Transverse colon (tissue), 4 donors: Measurements from ENCODE around the gene CEP78. TPM values are rescaled to one million over a fixed set of nuclear protein-coding genes. Genes with fewer than 3 reads are reported as not detected.

Experiments used
- DNase-seq: peaks from one replicate; pipeline ENCODE4 v3.0.0-alpha.2; 2019
- H3K27ac ChIP-seq, 4 donors: fragments of 200-600 bp; sonication (generic); 2 replicates each; pipeline ENCODE4 v1.5.1; 2016 to 2018; ENCODE audit warnings: inconsistent platforms in 4 of 4
- H3K27me3 ChIP-seq: fragments of 200-600 bp; sonication (generic); 2 replicates; pipeline ENCODE4 v1.5.1; 2017; ENCODE audit warnings: inconsistent platforms
- H3K36me3 ChIP-seq, 4 donors: fragments of 200-600 bp; sonication (generic); 2 replicates each; pipeline ENCODE4 v1.5.1; 2017 to 2019; ENCODE audit warnings: inconsistent platforms in 4 of 4
- H3K4me1 ChIP-seq, 4 donors: fragments of 200-600 bp; sonication (generic); 2 replicates each; pipeline ENCODE4 v1.5.1; 2017 to 2020; ENCODE audit warnings: inconsistent platforms in 4 of 4
- H3K4me3 ChIP-seq, 4 donors: fragments of 200-600 bp; sonication (generic); 1 replicate in 1 of 4; 2 replicates in 3 of 4; pipeline versions ENCODE4 v1.5.1 to v1.6.1; 2017 to 2019; ENCODE audit warnings: inconsistent platforms in 4 of 4
- H3K9me3 ChIP-seq, 2 donors: fragments of 200-600 bp; sonication (generic); 2 replicates each; pipeline ENCODE4 v1.5.1; 2017 to 2019; ENCODE audit warnings: inconsistent platforms in 2 of 2
- EP300 ChIP-seq: sonication (generic); formaldehyde crosslinking; IDR thresholded peaks from one replicate; pipeline ENCODE4 v1.6.1; 2017; ENCODE audit warnings: antibody characterized with exemption, low read depth
- POLR2A ChIP-seq: fragments of 450-650 bp; IDR thresholded peaks from one replicate; pipeline ENCODE4 v1.6.1; 2016; ENCODE audit warnings: antibody characterized with exemption, mild to moderate bottlenecking, moderate library complexity
- POLR2AphosphoS5 ChIP-seq, 3 donors: sonication (generic); formaldehyde crosslinking; IDR thresholded peaks; one replicate each; pipeline ENCODE4 v1.6.1; 2016; ENCODE audit warnings: antibody characterized with exemption in 3 of 3
- WGBS, 2 donors: methylation state at CpG; one replicate each; pipeline ENCODE4 v1.1.5; 2018; ENCODE audit warnings: low coverage in 1 of 2; 5-methylcytosine and 5-hydroxymethylcytosine counted together
- in situ Hi-C, 4 donors: fragments of 200-750 bp; cut with MboI; loops; one replicate each; pipeline versions ENCODE4 v1.15.0 to v1.15.1; 2017; ENCODE audit warnings: low sequenced_read_pairs in 3 of 4, low pct_ligation_motif_present in 1 of 4, low pct_unique_long_range_greater_than_20kb in 1 of 4
- intact Hi-C: fragments of 100-400 bp; cut with DNase I; formaldehyde crosslinking; loops from one replicate; pipeline ENCODE4 v1.15.1; 2023; ENCODE audit warnings: low total_unique reads
- total RNA-seq, 4 donors: library from RNA; depleted of rRNA; stranded (reverse); fragments of >200 nt; gene quantifications; one replicate each; pipeline ENCODE4 v1.1.0, GENCODE V29; 2016
- TF ChIP-seq, protein P1 (sequence below), 5 experiments: fragments of 200-600 bp in 3 of 5; fragments of 450-650 bp in 2 of 5; sonication (generic) in 3 of 5; IDR thresholded peaks; 1 replicate in 2 of 5; 2 replicates in 3 of 5; pipeline ENCODE4 v1.5.1; 2016 to 2017; ENCODE audit warnings: antibody characterized with exemption in 5 of 5, inconsistent platforms in 3 of 5, mild to moderate bottlenecking in 2 of 5, moderate library complexity in 1 of 5

The CEP78 gene
- total RNA-seq, 4 donors from 2014 or later: 2.6 to 7.3 (median 4.3) TPM

DNA sequence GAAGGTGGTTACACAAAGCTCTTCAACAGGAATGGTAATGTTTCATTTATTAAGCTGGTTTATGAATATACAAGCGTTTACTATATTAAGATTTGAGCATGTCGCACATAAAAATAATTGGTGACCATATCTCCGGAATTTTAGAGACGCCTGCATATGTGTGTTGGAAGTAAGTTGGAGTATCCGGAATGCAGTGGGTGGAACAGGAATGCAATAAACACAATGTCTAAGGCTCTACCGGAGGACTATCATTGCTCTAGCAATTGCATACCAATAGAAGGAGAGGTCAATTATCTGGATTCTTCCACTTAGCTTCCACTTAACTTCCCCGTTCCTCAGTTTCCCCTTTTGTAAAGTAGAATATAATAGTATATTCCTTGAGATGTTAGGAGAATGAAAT lies 1.1 kb upstream of the CEP78 start:
- 44 to 60% methylated on average over 7 of the region's 7 CpGs for WGBS, 2 donors
- H3K27ac ChIP-seq: peak overlapping the region in 1 of 4 donors; percentile 88

DNA sequence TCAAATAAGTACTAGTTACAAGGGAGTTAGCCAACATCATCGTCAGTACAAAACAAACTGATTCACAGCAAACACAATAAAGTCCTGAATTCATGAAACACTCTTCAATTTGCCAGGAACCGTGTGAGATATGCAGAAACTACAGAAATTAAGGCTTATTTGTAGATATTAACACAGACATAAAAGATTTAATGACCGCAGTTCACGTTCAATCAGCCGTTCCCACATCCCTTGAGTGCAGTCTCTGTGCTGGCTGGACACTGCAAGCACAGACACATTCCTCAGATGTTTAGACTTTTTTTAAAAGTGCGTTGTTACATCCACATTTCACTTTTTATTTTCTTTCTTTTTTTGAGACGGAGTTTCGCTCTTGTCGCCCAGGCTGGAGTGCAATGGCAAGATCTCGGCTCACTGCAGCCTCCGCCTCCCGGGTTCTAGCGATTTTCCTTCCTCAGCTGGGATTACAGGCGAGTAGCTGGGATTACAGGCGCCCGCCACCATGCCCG lies 566 bp upstream of the CEP78 start:
- H3K4me3 ChIP-seq: peak overlapping the region; percentile 73 to 87 (median 76)
- peak overlapping the region; percentile 81 to 91 (median 88) for H3K27ac ChIP-seq
- H3K9me3 ChIP-seq: no peaks in the 10 kb centered on the region
- no peak for DNase-seq
- in situ Hi-C loops: no loop called here
- intact Hi-C loops: no loop called here
- no peaks in the 10 kb centered on the region for H3K36me3 ChIP-seq
- WGBS, 2 donors: 2 to 5% methylated on average over 16 to 17 of the region's 17 CpGs
- H3K4me1 ChIP-seq: peaks cover 0 to 14% (median 6%) of the 10 kb centered on the region in 4 donors
- no peak for TF ChIP-seq EP300
- no peak for TF ChIP-seq POLR2AphosphoS5 (IDR thresholded peaks at IDR 0.05)
- no peak for TF ChIP-seq POLR2A
- TF ChIP-seq, protein P1, sequence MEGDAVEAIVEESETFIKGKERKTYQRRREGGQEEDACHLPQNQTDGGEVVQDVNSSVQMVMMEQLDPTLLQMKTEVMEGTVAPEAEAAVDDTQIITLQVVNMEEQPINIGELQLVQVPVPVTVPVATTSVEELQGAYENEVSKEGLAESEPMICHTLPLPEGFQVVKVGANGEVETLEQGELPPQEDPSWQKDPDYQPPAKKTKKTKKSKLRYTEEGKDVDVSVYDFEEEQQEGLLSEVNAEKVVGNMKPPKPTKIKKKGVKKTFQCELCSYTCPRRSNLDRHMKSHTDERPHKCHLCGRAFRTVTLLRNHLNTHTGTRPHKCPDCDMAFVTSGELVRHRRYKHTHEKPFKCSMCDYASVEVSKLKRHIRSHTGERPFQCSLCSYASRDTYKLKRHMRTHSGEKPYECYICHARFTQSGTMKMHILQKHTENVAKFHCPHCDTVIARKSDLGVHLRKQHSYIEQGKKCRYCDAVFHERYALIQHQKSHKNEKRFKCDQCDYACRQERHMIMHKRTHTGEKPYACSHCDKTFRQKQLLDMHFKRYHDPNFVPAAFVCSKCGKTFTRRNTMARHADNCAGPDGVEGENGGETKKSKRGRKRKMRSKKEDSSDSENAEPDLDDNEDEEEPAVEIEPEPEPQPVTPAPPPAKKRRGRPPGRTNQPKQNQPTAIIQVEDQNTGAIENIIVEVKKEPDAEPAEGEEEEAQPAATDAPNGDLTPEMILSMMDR (IDR thresholded peaks at IDR 0.05): no peak
- H3K27me3 ChIP-seq: no peaks in the 10 kb centered on the region

More for the DNA sequence above, 1.1 kb upstream of the CEP78 start:
- Histone ChIP-seq H3K27me3 (no peaks in the 10 kb centered on the region), H3K36me3 (no peaks in the 10 kb centered on the region), H3K4me1 (peaks cover 0 to 14% (median 6%) of the 10 kb centered on the region in 4 donors), H3K9me3 (no peaks in the 10 kb centered on the region), H3K4me3 (peak overlapping the region in 3 of 4 donors; percentile 73 to 77 (median 74))
- TF ChIP-seq POLR2A (no peak), POLR2AphosphoS5 (IDR thresholded peaks at IDR 0.05) (no peak), EP300 (no peak)
- TF ChIP-seq, protein P1 (IDR thresholded peaks at IDR 0.05): no peak
- intact Hi-C loops (no loop called here), in situ Hi-C loops (no loop called here)
- DNase-seq: no peak

DNA sequence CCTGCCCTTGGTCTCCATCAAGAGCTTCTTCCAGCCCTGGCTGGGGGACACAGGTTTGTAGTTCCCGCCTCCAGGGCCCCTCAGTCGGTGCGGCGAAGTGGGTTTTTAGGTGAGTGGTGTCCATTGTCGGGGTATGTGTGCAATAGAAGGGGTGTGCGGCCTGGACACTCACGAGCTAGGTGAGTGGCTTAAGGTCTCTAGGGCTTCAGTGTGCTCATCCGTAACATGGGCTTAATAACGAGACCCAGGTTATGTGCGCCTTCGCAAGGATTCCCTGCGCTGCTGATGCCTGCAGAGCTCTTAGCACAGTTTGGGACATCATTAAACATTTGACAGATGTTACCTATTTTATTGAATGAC lies 656 bp downstream of the CEP78 start:
- TF ChIP-seq EP300 (no peak), POLR2AphosphoS5 (IDR thresholded peaks at IDR 0.05) (no peak), POLR2A (no peak)
- TF ChIP-seq, protein P1 (IDR thresholded peaks at IDR 0.05): no peak
- Histone ChIP-seq H3K27me3 (no peaks in the 10 kb centered on the region), H3K27ac (peak overlapping the region; percentile 81 to 91 (median 88)), H3K9me3 (no peaks in the 10 kb centered on the region), H3K4me1 (peaks cover 0 to 14% (median 6%) of the 10 kb centered on the region in 4 donors), H3K4me3 (peak overlapping the region; percentile 73 to 87 (median 76)), H3K36me3 (no peaks in the 10 kb centered on the region)
- intact Hi-C loops (no loop called here), in situ Hi-C loops (no loop called here)
- no peak for DNase-seq
- WGBS, 2 donors: 6 to 10% methylated on average over 5 to 12 of the region's 12 CpGs

DNA sequence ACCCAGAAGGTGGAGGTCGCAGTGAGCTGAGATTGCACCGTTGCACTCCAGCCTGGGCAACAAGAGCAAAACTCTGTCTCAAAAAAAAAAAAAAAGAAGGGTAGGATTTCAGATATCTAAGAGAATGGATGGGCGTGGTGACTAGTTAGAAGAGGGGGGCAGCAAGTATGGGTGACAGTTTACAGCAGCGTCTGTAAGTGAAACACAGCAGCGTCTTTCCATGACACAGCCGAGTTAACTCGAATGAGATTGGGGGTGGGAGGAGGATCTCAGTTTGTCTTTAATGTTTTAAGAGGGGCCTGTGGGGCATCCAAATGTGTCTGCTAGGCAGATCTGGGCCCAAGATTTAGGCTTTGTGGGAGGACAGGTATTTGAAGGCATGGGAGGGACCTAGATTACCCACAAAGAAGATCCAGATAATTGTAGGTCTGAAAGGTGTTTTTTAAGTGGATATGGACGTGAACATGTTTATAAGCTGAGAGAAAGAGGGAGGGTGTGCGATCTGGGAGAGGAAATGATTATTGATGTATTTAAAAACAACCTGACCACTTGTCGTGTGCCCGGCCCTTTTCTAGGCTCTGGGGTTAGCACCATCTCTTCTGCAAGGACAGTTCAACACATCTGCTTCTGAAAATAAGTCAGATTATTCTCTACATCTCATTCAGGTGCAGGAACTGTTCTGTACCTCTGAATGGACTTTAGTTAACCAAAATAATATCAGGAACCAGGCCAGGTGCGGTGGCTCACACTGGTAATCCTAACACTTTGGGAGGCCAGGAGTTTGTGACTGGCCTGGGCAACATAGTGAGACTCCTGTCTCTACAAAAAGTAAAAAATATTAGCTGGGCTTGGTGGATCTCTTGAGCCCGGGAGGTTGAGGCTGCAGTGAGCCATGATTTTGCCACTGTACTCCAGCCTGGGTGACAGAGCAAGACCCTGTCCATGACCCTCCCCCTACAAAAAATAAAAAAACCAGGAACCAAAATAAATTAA lies 2.5 kb downstream of the CEP78 start:
- intact Hi-C loops: no loop called here
- TF ChIP-seq, protein P1 (IDR thresholded peaks at IDR 0.05): no peak
- TF ChIP-seq POLR2AphosphoS5 (IDR thresholded peaks at IDR 0.05): no peak
- Histone ChIP-seq H3K4me3 (no peak overlapping the region), H3K4me1 (peaks cover 0 to 14% (median 6%) of the 10 kb centered on the region in 4 donors), H3K36me3 (no peaks in the 10 kb centered on the region), H3K27ac (no peak overlapping the region), H3K27me3 (no peaks in the 10 kb centered on the region), H3K9me3 (no peaks in the 10 kb centered on the region)
- in situ Hi-C loops: no loop called here
- DNase-seq: no peak
- WGBS, 2 donors: 80 to 84% methylated on average over 11 to 13 of the region's 13 CpGs
